IPS-NIHi11 (cell line): ENCODE measurements around the gene PRR14L.
"Not testable (repeated sequence)": the region's sequence is repeated elsewhere in the genome, so short reads cannot be mapped to it uniquely, and the experiment has no call there.

ENCODE experiments used
- DNase-seq: peaks from one replicate; pipeline ENCODE4 v3.0.0; 2012; ENCODE audit warnings: mixed read lengths, low spot score

PRR14L gene

GRCh38 chr22:31740314-31740713 lies 9.6 kb downstream of the PRR14L start:
- DNase-seq = not testable (repeated sequence)

- DNase-seq = no peak
Observed at GRCh38 chr22:31739795-31740201, 10.1 kb downstream of the PRR14L start.

GRCh38 chr22:31738566-31738965 lies 11.4 kb downstream of the PRR14L start:
- DNase-seq = no peak

GRCh38 chr22:31737932-31738331 lies 12.0 kb downstream of the PRR14L start:
- no peak for DNase-seq

GRCh38 chr22:31736458-31736857 lies 13.5 kb downstream of the PRR14L start:
- DNase-seq = no peak

- DNase-seq = no peak
Observed at GRCh38 chr22:31734512-31734911, 15.4 kb downstream of the PRR14L start.

GRCh38 chr22:31733580-31734079 lies 16.3 kb downstream of the PRR14L start:
- no peak for DNase-seq

GRCh38 chr22:31732089-31732829 lies 17.7 kb downstream of the PRR14L start:
- no peak for DNase-seq

- DNase-seq = peak; percentile 35
Observed at GRCh38 chr22:31730344-31730711, 19.6 kb downstream of the PRR14L start.

- no peak for DNase-seq
Observed at GRCh38 chr22:31728857-31729256, 21.1 kb downstream of the PRR14L start.

- no peak for DNase-seq
Observed at GRCh38 chr22:31726692-31727091, 23.2 kb downstream of the PRR14L start.

GRCh38 chr22:31723723-31724122 lies 26.2 kb downstream of the PRR14L start:
- no peak for DNase-seq

- DNase-seq = no peak
Observed at GRCh38 chr22:31719850-31720471, 30.0 kb downstream of the PRR14L start.

GRCh38 chr22:31715147-31715778 lies 34.7 kb downstream of the PRR14L start:
- no peak for DNase-seq

GRCh38 chr22:31711226-31711625 lies 38.7 kb downstream of the PRR14L start:
- DNase-seq = not testable (repeated sequence)

GRCh38 chr22:31707519-31707918 lies 42.4 kb downstream of the PRR14L start:
- DNase-seq = no peak

GRCh38 chr22:31695423-31695822 lies 54.5 kb downstream of the PRR14L start:
- no peak for DNase-seq

GRCh38 chr22:31694046-31694445 lies 55.9 kb downstream of the PRR14L start:
- DNase-seq = not testable (repeated sequence)

GRCh38 chr22:31692186-31692886 lies 57.6 kb downstream of the PRR14L start:
- no peak for DNase-seq

- DNase-seq = no peak
Observed at GRCh38 chr22:31691408-31691807, 58.5 kb downstream of the PRR14L start.

- DNase-seq = no peak
Observed at GRCh38 chr22:31683181-31684105, 66.5 kb downstream of the PRR14L start.
